Thyroid gland (tissue), 4 donors: Measurements from ENCODE around the gene TMEM30B. TPM values are rescaled to one million over a fixed set of nuclear protein-coding genes. Genes with fewer than 3 reads are reported as not detected.

Source experiments
- DNase-seq, 2 donors: peaks; one replicate each; pipeline ENCODE4 v3.0.0-alpha.2; 2019
- H3K27ac ChIP-seq, 3 donors: fragments of 200-600 bp; sonication (generic); 1 replicate in 2 of 3; 2 replicates in 1 of 3; pipeline ENCODE4 v1.5.1; 2016 to 2019; ENCODE audit warnings: mild to moderate bottlenecking in 1 of 3, moderate library complexity in 1 of 3
- H3K27me3 ChIP-seq: fragments of 200-600 bp; sonication (generic); one replicate; pipeline ENCODE4 v1.5.1; 2019
- H3K36me3 ChIP-seq, 2 donors: fragments of 200-600 bp; sonication (generic); one replicate each; pipeline ENCODE4 v1.5.1; 2016 to 2019
- H3K4me1 ChIP-seq, 2 donors: fragments of 200-600 bp; sonication (generic); one replicate each; pipeline ENCODE4 v1.5.1; 2017 to 2019
- H3K4me3 ChIP-seq, 3 donors: fragments of 200-600 bp; sonication (generic); replicated peaks in 1 of 3; 1 replicate in 2 of 3; 2 replicates in 1 of 3; pipeline ENCODE4 v1.5.1; 2016; ENCODE audit warnings: mild to moderate bottlenecking in 1 of 3
- H3K9me3 ChIP-seq: fragments of 200-600 bp; sonication (generic); one replicate; pipeline ENCODE4 v1.5.1; 2017
- POLR2A ChIP-seq, 2 donors: fragments of 450-650 bp; IDR thresholded peaks; one replicate each; pipeline ENCODE4 v1.6.1; 2017; ENCODE audit warnings: antibody characterized with exemption in 2 of 2, mild to moderate bottlenecking in 2 of 2, moderate library complexity in 1 of 2
- WGBS, 2 donors: methylation state at CpG; one replicate each; pipeline ENCODE4 v1.1.5; 2017; 5-methylcytosine and 5-hydroxymethylcytosine counted together
- intact Hi-C: fragments of 100-400 bp; cut with DNase I; formaldehyde crosslinking; loops from one replicate; pipeline ENCODE4 v1.15.1; 2023
- total RNA-seq, 4 donors: library from RNA; depleted of rRNA; stranded (reverse); fragments of >200 nt; gene quantifications; one replicate each; pipeline ENCODE4 v1.2.3, GENCODE V29; 2016
- TF ChIP-seq, protein P1 (sequence below), 6 experiments: fragments of 200-600 bp in 3 of 6; fragments of 450-650 bp in 3 of 6; sonication (generic) in 3 of 6; IDR thresholded peaks; one replicate each; pipeline ENCODE4 v1.5.1; 2016 to 2019; ENCODE audit warnings: antibody characterized with exemption in 6 of 6, mild to moderate bottlenecking in 2 of 6, inconsistent platforms in 1 of 6, moderate library complexity in 1 of 6

Gene TMEM30B
- total RNA-seq, 4 donors from 2014 or later, result 91.0 to 153 (median 124) TPM

- no peaks in the 10 kb centered on the region for H3K4me1 ChIP-seq
- H3K36me3 ChIP-seq, result no peaks in the 10 kb centered on the region
- H3K27ac ChIP-seq, result no peak overlapping the region
- H3K9me3 ChIP-seq, result no peaks in the 10 kb centered on the region
- 73 to 78% methylated on average over 5 of the region's 5 CpGs for WGBS, 2 donors
- H3K27me3 ChIP-seq, result no peaks in the 10 kb centered on the region
- intact Hi-C loops, result loop anchor here (10.0 kb wide), 1 partner anchor 233 kb away; no protein-coding TSS in a partner anchor
- TF ChIP-seq POLR2A (IDR thresholded peaks at IDR 0.05), result no peak
- DNase-seq, result no peak
- no peak overlapping the region for H3K4me3 ChIP-seq
Observed at GRCh38 chr14:61257469-61258057, 23.6 kb downstream of the TMEM30B start.

- no peaks in the 10 kb centered on the region for H3K36me3 ChIP-seq
- no peak overlapping the region for H3K4me3 ChIP-seq
- intact Hi-C loops, result loop anchor here (10.0 kb wide), 1 partner anchor 232 kb away; no protein-coding TSS in a partner anchor
- no peaks in the 10 kb centered on the region for H3K27me3 ChIP-seq
- no peaks in the 10 kb centered on the region for H3K9me3 ChIP-seq
- WGBS, 2 donors, result 67 to 87% methylated on average over 6 of the region's 6 CpGs
- no peak for TF ChIP-seq POLR2A (IDR thresholded peaks at IDR 0.05)
- TF ChIP-seq, protein P1, sequence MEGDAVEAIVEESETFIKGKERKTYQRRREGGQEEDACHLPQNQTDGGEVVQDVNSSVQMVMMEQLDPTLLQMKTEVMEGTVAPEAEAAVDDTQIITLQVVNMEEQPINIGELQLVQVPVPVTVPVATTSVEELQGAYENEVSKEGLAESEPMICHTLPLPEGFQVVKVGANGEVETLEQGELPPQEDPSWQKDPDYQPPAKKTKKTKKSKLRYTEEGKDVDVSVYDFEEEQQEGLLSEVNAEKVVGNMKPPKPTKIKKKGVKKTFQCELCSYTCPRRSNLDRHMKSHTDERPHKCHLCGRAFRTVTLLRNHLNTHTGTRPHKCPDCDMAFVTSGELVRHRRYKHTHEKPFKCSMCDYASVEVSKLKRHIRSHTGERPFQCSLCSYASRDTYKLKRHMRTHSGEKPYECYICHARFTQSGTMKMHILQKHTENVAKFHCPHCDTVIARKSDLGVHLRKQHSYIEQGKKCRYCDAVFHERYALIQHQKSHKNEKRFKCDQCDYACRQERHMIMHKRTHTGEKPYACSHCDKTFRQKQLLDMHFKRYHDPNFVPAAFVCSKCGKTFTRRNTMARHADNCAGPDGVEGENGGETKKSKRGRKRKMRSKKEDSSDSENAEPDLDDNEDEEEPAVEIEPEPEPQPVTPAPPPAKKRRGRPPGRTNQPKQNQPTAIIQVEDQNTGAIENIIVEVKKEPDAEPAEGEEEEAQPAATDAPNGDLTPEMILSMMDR (IDR thresholded peaks at IDR 0.05), result no peak
- DNase-seq, result no peak
- no peaks in the 10 kb centered on the region for H3K4me1 ChIP-seq
- no peak overlapping the region for H3K27ac ChIP-seq
Observed at GRCh38 chr14:61256826-61257468, 24.2 kb downstream of the TMEM30B start.

GRCh38 chr14:61255968-61256367 lies 25.2 kb downstream of the TMEM30B start:
- Histone ChIP-seq H3K4me3 (no peak overlapping the region), H3K4me1 (no peaks in the 10 kb centered on the region), H3K36me3 (no peaks in the 10 kb centered on the region), H3K27ac (no peak overlapping the region), H3K27me3 (no peaks in the 10 kb centered on the region), H3K9me3 (no peaks in the 10 kb centered on the region)
- TF ChIP-seq, protein P1 (IDR thresholded peaks at IDR 0.05), result no peak
- no peak for TF ChIP-seq POLR2A (IDR thresholded peaks at IDR 0.05)
- WGBS, 2 donors, result 93 to 97% methylated on average over 5 of the region's 5 CpGs
- intact Hi-C loops, result loop anchor here (10.0 kb wide), 1 partner anchor 231 kb away; no protein-coding TSS in a partner anchor
- DNase-seq, result no peak

GRCh38 chr14:61254808-61255526 lies 26.2 kb downstream of the TMEM30B start:
- no peaks in the 10 kb centered on the region for H3K27me3 ChIP-seq
- no peak for TF ChIP-seq POLR2A (IDR thresholded peaks at IDR 0.05)
- TF ChIP-seq, protein P1 (IDR thresholded peaks at IDR 0.05), result no peak
- no peaks in the 10 kb centered on the region for H3K9me3 ChIP-seq
- H3K36me3 ChIP-seq, result no peaks in the 10 kb centered on the region
- intact Hi-C loops, result loop anchor here (5.0 to 10.0 kb wide), 2 partner anchors 230 to 633 kb away; no protein-coding TSS in a partner anchor
- H3K27ac ChIP-seq, result no peak overlapping the region
- no peak for DNase-seq
- WGBS, 2 donors, result 74 to 75% methylated on average over 8 of the region's 8 CpGs
- no peak overlapping the region for H3K4me3 ChIP-seq
- H3K4me1 ChIP-seq, result no peaks in the 10 kb centered on the region

DNA sequence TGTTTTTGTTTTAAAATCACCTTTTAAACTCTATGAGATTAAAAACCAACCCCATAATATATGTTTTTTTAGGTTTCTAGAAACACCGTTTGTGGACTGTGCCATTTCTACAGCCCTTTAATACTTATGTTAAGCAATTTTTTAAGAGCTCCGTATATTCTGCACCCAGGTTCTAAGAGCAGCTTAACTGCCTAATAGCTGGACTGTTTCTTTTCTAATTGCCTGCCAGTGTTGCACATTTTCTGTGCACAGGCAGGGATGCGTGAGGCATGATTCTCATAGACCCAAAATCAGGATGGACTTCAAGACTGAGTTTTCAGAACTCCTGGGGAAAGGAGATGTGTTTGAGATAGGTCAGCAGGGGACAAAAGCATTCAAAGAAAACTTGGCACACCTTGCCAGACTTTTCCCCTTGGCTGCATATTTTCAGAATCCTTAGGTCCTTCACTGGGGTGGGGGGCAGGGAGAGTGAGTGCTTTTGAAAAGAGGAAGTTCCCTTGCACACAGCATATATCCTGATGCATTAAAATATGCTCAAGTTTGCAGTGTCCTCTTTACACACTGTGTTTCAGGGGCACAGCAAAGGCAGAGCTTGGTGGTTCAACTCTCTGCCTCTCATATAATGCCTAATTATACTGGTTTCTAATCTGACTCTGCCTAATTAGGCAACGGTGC lies 27.9 kb downstream of the TMEM30B start:
- intact Hi-C loops, result loop anchor here (5.0 to 10.0 kb wide), 2 partner anchors 228 to 631 kb away; no protein-coding TSS in a partner anchor
- no peak overlapping the region for H3K4me3 ChIP-seq
- no peak for DNase-seq
- H3K4me1 ChIP-seq, result no peaks in the 10 kb centered on the region
- H3K36me3 ChIP-seq, result no peaks in the 10 kb centered on the region
- no peak overlapping the region for H3K27ac ChIP-seq
- no peaks in the 10 kb centered on the region for H3K9me3 ChIP-seq
- H3K27me3 ChIP-seq, result no peaks in the 10 kb centered on the region
- TF ChIP-seq POLR2A (IDR thresholded peaks at IDR 0.05), result no peak
- TF ChIP-seq, protein P1 (IDR thresholded peaks at IDR 0.05), result no peak
- WGBS, 2 donors, result 32 to 39% methylated on average over 4 of the region's 4 CpGs
